Adrenal gland (tissue), 12 donors: Measurements from ENCODE around the gene SMG6. TPM values are rescaled to one million over a fixed set of nuclear protein-coding genes. Genes with fewer than 3 reads are reported as not detected.

ENCODE experiments used
- DNase-seq, 7 donors: peaks; one replicate each; pipeline ENCODE4 v3.0.0-alpha.2; 2019 to 2020
- H3K27ac ChIP-seq, 5 donors: fragments of 200-600 bp; sonication (generic) in 4 of 5; 1 replicate in 3 of 5; 2 replicates in 2 of 5; pipeline versions ENCODE4 v1.5.1 to v1.8.0; 2016 to 2020; ENCODE audit warnings: mild to moderate bottlenecking in 1 of 5
- H3K27me3 ChIP-seq: fragments of 200-600 bp; 2 replicates; pipeline ENCODE4 v1.8.0; 2021
- H3K36me3 ChIP-seq, 2 donors: fragments of 200-600 bp; replicated peaks in 1 of 2; 1 replicate in 1 of 2; 2 replicates in 1 of 2; pipeline versions ENCODE4 v1.5.1 to v1.8.0; 2018 to 2022
- H3K4me1 ChIP-seq, 2 donors: fragments of 200-600 bp; replicated peaks in 1 of 2; 1 replicate in 1 of 2; 2 replicates in 1 of 2; pipeline versions ENCODE4 v1.5.1 to v1.8.0; 2018 to 2021
- H3K4me3 ChIP-seq, 4 donors: fragments of 200-600 bp; sonication (generic) in 3 of 4; one replicate each; pipeline ENCODE4 v1.5.1; 2016 to 2018
- H3K9me3 ChIP-seq, 3 donors: fragments of 200-600 bp; sonication (generic) in 1 of 3; replicated peaks in 1 of 3; 1 replicate in 2 of 3; 2 replicates in 1 of 3; pipeline versions ENCODE4 v1.5.1 to v1.8.0; 2016 to 2021
- POLR2A ChIP-seq, 2 donors: fragments of 450-650 bp; IDR thresholded peaks; one replicate each; pipeline ENCODE4 v1.6.1; 2017; ENCODE audit warnings: antibody characterized with exemption in 2 of 2, mild to moderate bottlenecking in 2 of 2, moderate library complexity in 1 of 2
- WGBS, 4 donors: extraction: QIAGEN DNeasy Blood & Tissue Kit in 2 of 4; methylation state at CpG; one replicate each; pipeline versions ENCODE4 v1.1.5 to v1.1.7; 2013 to 2017; 5-methylcytosine and 5-hydroxymethylcytosine counted together
- intact Hi-C, 2 donors: fragments of 100-400 bp; cut with DNase I; formaldehyde crosslinking; loops; one replicate each; pipeline versions ENCODE4 v1.14.1 to v1.15.0; 2022 to 2023
- polyA plus RNA-seq, 3 donors: library from polyadenylated mRNA; stranded (reverse); fragments of 200-250 nt in 2 of 3; fragments of 350-450 nt in 1 of 3; fragmentation: Illumina TruSeq in 1 of 3; extraction: RNeasy Lipid Tissue Mini Kit (QIAGEN cat#74804) in 1 of 3; gene quantifications; one replicate each; pipeline ENCODE4 v1.2.3, GENCODE V29; 2013 to 2014
- total RNA-seq, 9 donors: library from RNA; depleted of rRNA in 4 of 9; stranded (reverse); fragments of >200 nt in 4 of 9; fragments of 120-200 nt in 1 of 9; fragmentation: NEBNext Ultra II Directional in 1 of 9; extraction: Animal tissue kit (Norgen Biotek cat#: 25700) in 1 of 9; gene quantifications; one replicate each; pipeline versions ENCODE4 v1.1.0 to v1.2.4, GENCODE V29; 2013 to 2023
- TF ChIP-seq, protein P1 (sequence below), 6 experiments: fragments of 450-650 bp in 4 of 6; fragments of 200-600 bp in 2 of 6; sonication (generic) in 1 of 6; IDR thresholded peaks; 1 replicate in 5 of 6; 2 replicates in 1 of 6; pipeline versions ENCODE4 v1.5.1 to v1.8.0; 2016 to 2021; ENCODE audit warnings: antibody characterized with exemption in 6 of 6, mild to moderate bottlenecking in 2 of 6, moderate library complexity in 1 of 6
- donor health status: healthy with polysubstance abuse.
- donor health status: Bipolar disorder and iron deficiency.
- donor health status: DM: yes; HTN: yes; CAD: no.
- donor health status: DM: no; HTN: no; CAD: no.
- donor health status: DM: no; HTN: no; CAD: no.
- donor health status: DM: yes; HTN: yes; CAD: no.

Gene SMG6
- total and polyA plus RNA-seq, 12 donors = 15.9 to 85.1 (median 44.0) TPM

DNA sequence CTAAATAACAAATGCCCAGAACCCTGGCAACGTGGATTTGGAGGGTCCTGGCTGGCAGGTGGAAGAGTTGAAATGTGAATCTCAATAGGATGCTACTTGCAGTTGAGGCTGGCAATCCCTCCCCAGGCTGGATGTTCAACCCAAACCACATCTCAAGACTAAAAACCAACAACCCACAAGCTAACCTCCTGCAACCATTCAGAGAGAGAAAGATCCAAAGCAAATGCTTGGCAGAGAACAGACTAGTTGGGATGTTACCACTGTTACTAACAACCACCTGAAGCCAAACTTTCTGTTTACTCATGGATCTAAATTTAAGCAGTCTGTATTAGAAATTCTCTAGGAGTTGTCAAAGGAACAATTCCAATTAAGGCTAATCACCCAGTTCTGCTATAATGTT, 27.9 kb downstream of the SMG6 start:
- 76 to 87% (median 80%) methylated on average over 1 of the region's 1 CpG for WGBS, 4 donors
- no peaks in the 10 kb centered on the region for H3K9me3 ChIP-seq
- DNase-seq = no peak
- no peak for TF ChIP-seq POLR2A (IDR thresholded peaks at IDR 0.05)
- TF ChIP-seq, protein P1, sequence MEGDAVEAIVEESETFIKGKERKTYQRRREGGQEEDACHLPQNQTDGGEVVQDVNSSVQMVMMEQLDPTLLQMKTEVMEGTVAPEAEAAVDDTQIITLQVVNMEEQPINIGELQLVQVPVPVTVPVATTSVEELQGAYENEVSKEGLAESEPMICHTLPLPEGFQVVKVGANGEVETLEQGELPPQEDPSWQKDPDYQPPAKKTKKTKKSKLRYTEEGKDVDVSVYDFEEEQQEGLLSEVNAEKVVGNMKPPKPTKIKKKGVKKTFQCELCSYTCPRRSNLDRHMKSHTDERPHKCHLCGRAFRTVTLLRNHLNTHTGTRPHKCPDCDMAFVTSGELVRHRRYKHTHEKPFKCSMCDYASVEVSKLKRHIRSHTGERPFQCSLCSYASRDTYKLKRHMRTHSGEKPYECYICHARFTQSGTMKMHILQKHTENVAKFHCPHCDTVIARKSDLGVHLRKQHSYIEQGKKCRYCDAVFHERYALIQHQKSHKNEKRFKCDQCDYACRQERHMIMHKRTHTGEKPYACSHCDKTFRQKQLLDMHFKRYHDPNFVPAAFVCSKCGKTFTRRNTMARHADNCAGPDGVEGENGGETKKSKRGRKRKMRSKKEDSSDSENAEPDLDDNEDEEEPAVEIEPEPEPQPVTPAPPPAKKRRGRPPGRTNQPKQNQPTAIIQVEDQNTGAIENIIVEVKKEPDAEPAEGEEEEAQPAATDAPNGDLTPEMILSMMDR (IDR thresholded peaks at IDR 0.05) = no peak
- no peak overlapping the region for H3K27ac ChIP-seq
- intact Hi-C loops = no loop called here
- no peaks in the 10 kb centered on the region for H3K27me3 ChIP-seq
- H3K36me3 ChIP-seq = peaks cover 0 to 28% of the 10 kb centered on the region in 2 donors
- no peak overlapping the region for H3K4me3 ChIP-seq
- no peaks in the 10 kb centered on the region for H3K4me1 ChIP-seq

DNA sequence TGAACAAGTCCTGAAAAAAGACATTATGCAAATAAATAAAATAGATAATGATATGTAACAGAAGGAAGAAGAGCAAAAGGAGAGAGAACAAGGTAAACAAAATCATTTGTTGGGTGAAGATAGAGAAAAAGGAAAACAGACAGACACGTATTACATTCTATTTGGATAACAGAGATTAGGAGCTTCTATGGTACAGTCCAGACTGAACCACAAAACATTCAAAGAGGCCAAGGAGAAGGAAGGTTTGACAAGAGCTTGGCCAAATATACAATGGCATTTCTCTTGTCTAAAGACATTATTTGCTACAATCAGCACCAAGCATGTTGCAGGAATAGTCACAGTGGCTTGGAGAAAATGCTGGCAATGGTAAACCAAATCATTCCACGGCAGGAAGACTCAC, 29.2 kb downstream of the SMG6 start:
- Histone ChIP-seq H3K9me3 (no peaks in the 10 kb centered on the region), H3K4me3 (no peak overlapping the region), H3K27ac (no peak overlapping the region), H3K27me3 (no peaks in the 10 kb centered on the region), H3K4me1 (no peaks in the 10 kb centered on the region), H3K36me3 (peaks cover 0 to 15% of the 10 kb centered on the region in 2 donors)
- TF ChIP-seq, protein P1 (IDR thresholded peaks at IDR 0.05) = no peak
- TF ChIP-seq POLR2A (IDR thresholded peaks at IDR 0.05) = no peak
- intact Hi-C loops = no loop called here
- WGBS, 4 donors = 50 to 91% (median 69%) methylated on average over 2 of the region's 2 CpGs
- DNase-seq = no peak

DNA sequence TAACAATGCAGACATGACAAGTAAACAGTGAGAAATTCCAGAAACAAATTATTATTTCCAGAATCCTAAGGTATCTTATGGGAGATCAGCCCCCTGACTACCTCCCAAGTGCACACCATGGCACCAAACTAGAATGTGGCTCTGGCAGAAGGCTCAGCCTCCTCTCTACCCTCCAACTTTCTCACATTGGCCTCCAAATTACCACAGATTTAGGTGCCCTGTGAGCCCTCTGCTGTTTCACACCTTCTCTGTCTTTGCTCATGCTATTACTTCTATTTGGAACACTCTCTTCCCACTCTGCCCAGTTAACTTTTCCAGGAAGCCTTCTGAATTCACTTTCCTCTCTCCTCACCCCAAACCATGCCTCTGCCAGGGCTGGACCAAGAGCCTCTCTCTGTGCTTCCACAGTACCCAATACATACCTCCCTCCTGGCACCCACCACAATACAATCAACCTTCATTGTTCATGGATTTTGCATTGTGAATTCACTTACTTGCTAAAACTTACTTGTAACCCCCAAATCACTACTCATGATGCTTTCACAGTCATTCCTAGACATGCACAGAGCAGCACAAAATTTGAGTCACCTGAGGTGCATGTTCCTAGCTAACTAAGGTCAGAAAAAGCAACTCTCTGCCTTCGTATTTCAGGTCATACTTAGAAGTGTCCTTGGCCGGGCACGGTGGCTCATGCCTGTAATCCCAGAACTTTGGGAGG, 31.4 kb downstream of the SMG6 start:
- Histone ChIP-seq H3K4me1 (no peaks in the 10 kb centered on the region), H3K36me3 (peaks cover 0 to 9% of the 10 kb centered on the region in 2 donors), H3K4me3 (no peak overlapping the region), H3K27me3 (no peaks in the 10 kb centered on the region), H3K27ac (no peak overlapping the region), H3K9me3 (no peaks in the 10 kb centered on the region)
- no peak for DNase-seq
- WGBS, 4 donors = 72 to 86% (median 79%) methylated on average over 3 of the region's 3 CpGs
- intact Hi-C loops = no loop called here
- TF ChIP-seq, protein P1 (IDR thresholded peaks at IDR 0.05) = no peak
- no peak for TF ChIP-seq POLR2A (IDR thresholded peaks at IDR 0.05)

DNA sequence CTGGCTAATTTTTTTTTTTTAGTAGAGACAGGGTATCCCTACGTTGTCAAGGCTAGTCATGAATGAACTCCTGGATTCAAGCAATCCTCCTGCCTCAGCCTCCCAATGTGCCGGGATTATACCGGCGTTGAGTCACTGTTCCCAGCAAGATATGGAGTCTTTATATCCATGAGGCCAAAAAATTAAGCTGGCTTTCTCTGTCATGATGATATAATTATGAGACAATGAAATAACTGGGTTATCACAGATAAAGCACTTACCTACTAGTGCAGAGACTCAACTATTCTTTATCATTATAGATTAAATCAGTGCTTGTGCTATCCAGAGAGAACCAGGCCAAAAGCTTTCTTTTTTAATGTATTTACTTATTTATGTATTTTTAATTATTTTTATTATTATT, 36.2 kb downstream of the SMG6 start:
- H3K36me3 ChIP-seq = no peaks in the 10 kb centered on the region
- H3K27me3 ChIP-seq = no peaks in the 10 kb centered on the region
- no peak overlapping the region for H3K4me3 ChIP-seq
- peaks cover 3 to 10% of the 10 kb centered on the region in 2 donors for H3K4me1 ChIP-seq
- TF ChIP-seq, protein P1 (IDR thresholded peaks at IDR 0.05) = no peak
- no peak for TF ChIP-seq POLR2A (IDR thresholded peaks at IDR 0.05)
- intact Hi-C loops = no loop called here
- WGBS, 4 donors = 84 to 95% (median 92%) methylated on average over 4 of the region's 4 CpGs
- no peak for DNase-seq
- H3K27ac ChIP-seq = no peak overlapping the region
- H3K9me3 ChIP-seq = no peaks in the 10 kb centered on the region
